ENCODE results near the gene FBRSL1. TPM values are rescaled to one million over a fixed set of nuclear protein-coding genes. Genes with fewer than 3 reads are reported as not detected.

Gene FBRSL1
- total RNA-seq, 4 donors from 2014 or later, result 13.8 to 31.5 (median 16.1) TPM

DNA sequence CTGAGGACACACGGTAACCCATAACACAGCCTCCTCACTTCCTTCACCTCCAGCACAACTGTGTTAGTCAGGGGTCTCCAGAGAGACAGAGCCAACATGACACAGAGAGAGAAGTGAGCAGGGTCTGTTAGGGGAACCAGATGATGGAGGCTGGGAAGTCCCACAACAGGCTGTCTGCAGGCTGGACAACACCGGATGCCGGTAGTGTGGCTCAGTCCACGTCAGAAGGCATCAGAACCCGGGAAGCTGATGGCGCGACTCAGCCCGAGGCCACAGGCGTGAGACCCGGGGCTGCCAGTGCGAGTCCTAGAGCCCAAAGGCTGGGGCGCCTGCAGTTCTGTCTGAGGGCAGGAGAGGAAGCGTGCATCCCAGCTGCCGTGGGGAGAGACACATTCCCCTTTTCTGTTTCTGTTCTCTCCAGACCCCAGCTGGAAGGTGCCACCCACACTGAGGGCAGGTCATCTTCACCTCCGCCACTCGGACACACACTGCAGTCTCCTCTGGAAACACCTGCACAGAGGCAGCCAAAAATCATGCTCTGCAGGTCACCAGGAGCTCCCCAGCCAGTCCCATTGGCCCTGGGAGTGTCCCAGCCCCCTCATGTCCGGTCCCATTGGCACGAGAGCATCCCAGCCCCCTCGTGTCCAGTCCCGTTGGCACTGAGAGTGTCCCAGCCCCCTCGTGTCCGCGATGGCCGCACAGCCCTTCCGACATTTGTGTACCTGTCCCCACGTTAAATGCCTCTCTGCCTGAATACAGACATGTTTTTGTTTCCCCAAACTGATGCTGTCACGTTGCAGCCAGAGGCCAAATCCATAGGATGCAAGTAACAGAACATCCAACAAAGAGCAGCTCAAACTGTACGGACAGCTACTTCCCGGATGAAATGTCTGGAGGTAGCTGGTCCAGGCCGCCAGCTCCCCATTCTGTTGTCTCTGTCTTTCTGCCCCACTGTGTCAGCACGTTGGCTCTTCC is 7.9 kb upstream of the FBRSL1 start:
- Histone ChIP-seq H3K9me3 (no peaks in the 10 kb centered on the region), H3K36me3 (no peaks in the 10 kb centered on the region), H3K4me3 (no peak overlapping the region), H3K27me3 (peaks cover 0 to 25% of the 10 kb centered on the region in 2 donors), H3K4me1 (no peaks in the 10 kb centered on the region), H3K27ac (no peak overlapping the region)
- no peak for DNase-seq (ENCODE audit: low spot score in 2 of 2)
- WGBS, 2 donors, result 76 to 83% methylated on average over 31 of the region's 31 CpGs
- no peak for TF ChIP-seq POLR2A (IDR thresholded peaks at IDR 0.05)
- TF ChIP-seq, protein P1, sequence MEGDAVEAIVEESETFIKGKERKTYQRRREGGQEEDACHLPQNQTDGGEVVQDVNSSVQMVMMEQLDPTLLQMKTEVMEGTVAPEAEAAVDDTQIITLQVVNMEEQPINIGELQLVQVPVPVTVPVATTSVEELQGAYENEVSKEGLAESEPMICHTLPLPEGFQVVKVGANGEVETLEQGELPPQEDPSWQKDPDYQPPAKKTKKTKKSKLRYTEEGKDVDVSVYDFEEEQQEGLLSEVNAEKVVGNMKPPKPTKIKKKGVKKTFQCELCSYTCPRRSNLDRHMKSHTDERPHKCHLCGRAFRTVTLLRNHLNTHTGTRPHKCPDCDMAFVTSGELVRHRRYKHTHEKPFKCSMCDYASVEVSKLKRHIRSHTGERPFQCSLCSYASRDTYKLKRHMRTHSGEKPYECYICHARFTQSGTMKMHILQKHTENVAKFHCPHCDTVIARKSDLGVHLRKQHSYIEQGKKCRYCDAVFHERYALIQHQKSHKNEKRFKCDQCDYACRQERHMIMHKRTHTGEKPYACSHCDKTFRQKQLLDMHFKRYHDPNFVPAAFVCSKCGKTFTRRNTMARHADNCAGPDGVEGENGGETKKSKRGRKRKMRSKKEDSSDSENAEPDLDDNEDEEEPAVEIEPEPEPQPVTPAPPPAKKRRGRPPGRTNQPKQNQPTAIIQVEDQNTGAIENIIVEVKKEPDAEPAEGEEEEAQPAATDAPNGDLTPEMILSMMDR (IDR thresholded peaks at IDR 0.05), result no peak
- no peak for TF ChIP-seq EP300 (IDR thresholded peaks at IDR 0.05)

DNA sequence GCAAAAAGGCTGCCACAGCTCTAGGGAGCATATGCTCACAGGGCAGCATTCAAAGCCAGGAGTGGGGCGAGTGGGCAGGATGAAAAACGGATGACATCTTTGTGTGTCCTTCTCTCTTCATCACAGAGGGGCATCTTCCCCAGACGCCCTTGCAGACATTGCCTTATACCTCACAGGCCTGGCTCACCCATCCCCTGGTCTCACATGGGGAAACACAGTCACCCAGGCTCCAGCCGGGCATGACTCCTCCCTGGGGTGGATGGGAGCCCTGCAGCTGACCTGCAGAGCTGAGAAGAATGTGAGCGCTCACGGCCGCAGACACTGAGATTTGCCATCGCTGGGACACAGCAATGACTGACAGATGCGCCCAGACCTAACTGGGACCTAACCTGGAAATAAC is 7.2 kb upstream of the FBRSL1 start:
- Histone ChIP-seq H3K9me3 (no peaks in the 10 kb centered on the region), H3K27me3 (peaks cover 0 to 25% of the 10 kb centered on the region in 2 donors), H3K4me1 (no peaks in the 10 kb centered on the region), H3K36me3 (no peaks in the 10 kb centered on the region), H3K27ac (no peak overlapping the region), H3K4me3 (no peak overlapping the region)
- no peak for DNase-seq (ENCODE audit: low spot score in 2 of 2)
- TF ChIP-seq, protein P1 (IDR thresholded peaks at IDR 0.05), result no peak
- no peak for TF ChIP-seq POLR2A (IDR thresholded peaks at IDR 0.05)
- no peak for TF ChIP-seq EP300 (IDR thresholded peaks at IDR 0.05)
- 82 to 83% methylated on average over 8 to 9 of the region's 9 CpGs for WGBS, 2 donors

DNA sequence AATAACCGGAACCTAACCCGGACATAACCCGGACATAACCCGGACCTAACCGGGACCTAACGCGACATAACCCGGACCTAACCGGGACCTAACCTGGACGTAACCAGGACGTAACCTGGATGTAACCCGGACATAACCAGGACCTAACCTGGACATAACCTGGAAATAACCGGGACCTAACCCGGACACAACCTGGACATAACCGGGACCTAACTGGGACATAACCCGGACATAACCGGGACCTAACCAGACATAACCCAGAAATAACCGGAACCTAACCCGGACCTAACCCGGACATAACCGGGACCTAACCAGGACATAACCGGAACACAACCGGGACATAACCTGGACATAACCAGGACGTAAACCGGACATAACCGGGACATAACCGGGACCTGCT is 6.7 kb upstream of the FBRSL1 start:
- H3K4me1 ChIP-seq, result peaks cover 0 to 2% (median 0%) of the 10 kb centered on the region in 4 donors
- H3K4me3 ChIP-seq, result no peak overlapping the region
- H3K27me3 ChIP-seq, result peaks cover 0 to 22% of the 10 kb centered on the region in 2 donors
- H3K36me3 ChIP-seq, result no peaks in the 10 kb centered on the region
- no peak overlapping the region for H3K27ac ChIP-seq
- TF ChIP-seq, protein P1 (IDR thresholded peaks at IDR 0.05), result no peak
- no peak for TF ChIP-seq EP300 (IDR thresholded peaks at IDR 0.05)
- no peak for TF ChIP-seq POLR2A (IDR thresholded peaks at IDR 0.05)
- WGBS, 2 donors, result 96 to 97% methylated on average over 27 of the region's 27 CpGs
- no peak for DNase-seq (ENCODE audit: low spot score in 2 of 2)
- H3K9me3 ChIP-seq, result no peaks in the 10 kb centered on the region

DNA sequence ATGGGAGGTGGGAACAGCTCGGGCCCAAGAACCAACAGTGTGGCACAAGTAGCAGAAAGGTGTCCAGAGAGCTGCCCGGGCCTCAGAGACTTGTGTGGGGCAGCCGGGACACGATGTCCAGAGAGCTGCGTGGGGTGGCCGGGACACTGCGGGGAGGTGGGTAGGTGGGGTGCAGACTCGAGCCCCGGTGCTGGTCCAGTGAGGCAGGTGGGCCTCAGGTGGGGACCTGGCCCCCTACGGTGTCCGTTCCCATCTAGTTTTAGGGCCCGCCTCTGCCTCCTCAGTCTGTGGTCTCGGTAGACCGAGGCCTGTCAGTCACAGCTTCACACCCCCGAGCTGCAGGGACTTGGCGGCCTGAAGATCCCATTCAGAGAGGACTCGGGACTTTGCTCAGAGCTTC is 6.3 kb upstream of the FBRSL1 start:
- DNase-seq (ENCODE audit: low spot score in 2 of 2), result no peak
- Histone ChIP-seq H3K27me3 (peaks cover 0 to 20% of the 10 kb centered on the region in 2 donors), H3K4me1 (peaks cover 0 to 6% (median 2%) of the 10 kb centered on the region in 4 donors), H3K27ac (no peak overlapping the region), H3K9me3 (no peaks in the 10 kb centered on the region), H3K36me3 (no peaks in the 10 kb centered on the region), H3K4me3 (no peak overlapping the region)
- 83 to 85% methylated on average over 17 of the region's 17 CpGs for WGBS, 2 donors
- TF ChIP-seq, protein P1 (IDR thresholded peaks at IDR 0.05), result no peak
- no peak for TF ChIP-seq EP300 (IDR thresholded peaks at IDR 0.05)
- no peak for TF ChIP-seq POLR2A (IDR thresholded peaks at IDR 0.05)
